WTC11 (cell line): ENCODE measurements around the gene VWA3A. TPM values are rescaled to one million over a fixed set of nuclear protein-coding genes. Genes with fewer than 3 reads are reported as not detected.

Experiments used
- ATAC-seq: fragments of 200-7000 bp; cut with Tn5 transposase; 2 replicates; pipeline ENCODE4 v1.10.0; 2021; ENCODE audit warnings: mild to moderate bottlenecking, moderate library complexity
- CTCF ChIA-PET: fragments of 300-600 bp; sonication (Branson Sonifier 250); formaldehyde crosslinking; loops from one replicate; lab custom pipeline; 2021; ENCODE audit warnings: antibody characterized with exemption; lab: Charles Lee
- POLR2A ChIA-PET: fragments of 350-600 bp; sonication (Branson Sonifier 250); formaldehyde crosslinking; loops from one replicate; lab custom pipeline; 2021; ENCODE audit warnings: antibody characterized with exemption; lab: Charles Lee
- DNase-seq: peaks from one replicate; pipeline ENCODE4 v3.0.0; 2021; ENCODE audit warnings: low spot score
- H3K27ac Mint-ChIP-seq: 2 replicates; pipeline ENCODE4 v1.8.0; 2021; ENCODE audit warnings: mixed read lengths
- H3K27me3 Mint-ChIP-seq: 2 replicates; pipeline ENCODE4 v1.8.0; 2021; ENCODE audit warnings: low read depth, mild to moderate bottlenecking, moderate library complexity, mixed read lengths
- H3K36me3 Mint-ChIP-seq: 2 replicates; pipeline ENCODE4 v1.8.0; 2021; ENCODE audit warnings: mixed read lengths
- H3K4me1 Mint-ChIP-seq: 2 replicates; pipeline ENCODE4 v1.8.0; 2022; ENCODE audit warnings: mixed read lengths
- H3K4me3 Mint-ChIP-seq: 2 replicates; pipeline ENCODE4 v1.8.0; 2021; ENCODE audit warnings: mild to moderate bottlenecking, moderate library complexity, mixed read lengths
- H3K9me3 Mint-ChIP-seq: 2 replicates; pipeline ENCODE4 v1.8.0; 2021; ENCODE audit warnings: mixed read lengths
- ARID4B ChIP-seq: sonication (generic); formaldehyde crosslinking; IDR thresholded peaks from 2 replicates; pipeline ENCODE4 v1.8.0; 2023; ENCODE audit warnings: missing genetic modification reagents, mild to moderate bottlenecking, borderline replicate concordance
- ATF2 ChIP-seq: sonication (generic); formaldehyde crosslinking; IDR thresholded peaks from 2 replicates; pipeline ENCODE4 v1.8.1; 2022; ENCODE audit warnings: low read depth, missing genetic modification reagents, borderline replicate concordance
- CREM ChIP-seq: sonication (generic); formaldehyde crosslinking; IDR thresholded peaks from 2 replicates; pipeline ENCODE4 v1.8.1; 2022; ENCODE audit warnings: mild to moderate bottlenecking, missing genetic modification reagents, moderate library complexity
- CTCF ChIP-seq: fragments of 200-600 bp; IDR thresholded peaks from 2 replicates; pipeline ENCODE4 v1.8.0; 2022; ENCODE audit warnings: antibody characterized with exemption
- E2F1 ChIP-seq: sonication (generic); formaldehyde crosslinking; IDR thresholded peaks from 2 replicates; pipeline ENCODE4 v1.8.0; 2022; ENCODE audit warnings: mild to moderate bottlenecking, missing genetic modification reagents
- NFE2L1 ChIP-seq: sonication (generic); formaldehyde crosslinking; IDR thresholded peaks from 2 replicates; pipeline ENCODE4 v1.8.1; 2023; ENCODE audit warnings: missing genetic modification reagents
- PRDM15 ChIP-seq: sonication (generic); formaldehyde crosslinking; IDR thresholded peaks from 2 replicates; pipeline ENCODE4 v1.8.0; 2022; ENCODE audit warnings: missing genetic modification reagents
- SMAD4 ChIP-seq: sonication (generic); formaldehyde crosslinking; IDR thresholded peaks from 2 replicates; pipeline ENCODE4 v1.8.0; 2022; ENCODE audit warnings: mild to moderate bottlenecking, missing genetic modification reagents
- SOX15 ChIP-seq: fragments of 250-450 bp; sonication (Bioruptor Pico); IDR thresholded peaks from 2 replicates; pipeline ENCODE4 v1.9.0; 2021; ENCODE audit warnings: mild to moderate bottlenecking
- TCF7 ChIP-seq: sonication (generic); formaldehyde crosslinking; IDR thresholded peaks from 2 replicates; pipeline ENCODE4 v1.8.0; 2022; ENCODE audit warnings: mild to moderate bottlenecking, low read depth, missing genetic modification reagents, moderate library complexity
- TEAD1 ChIP-seq: sonication (generic); formaldehyde crosslinking; IDR thresholded peaks from 2 replicates; pipeline ENCODE4 v1.8.0; 2022; ENCODE audit warnings: mild to moderate bottlenecking, missing genetic modification reagents
- ZNF423 ChIP-seq: fragments of 250-450 bp; sonication (Bioruptor Pico); IDR thresholded peaks from 2 replicates; pipeline ENCODE4 v2.1.2; 2022; ENCODE audit warnings: mild to moderate bottlenecking, moderate library complexity
- ZNF532 ChIP-seq: fragments of 250-450 bp; sonication (Bioruptor Pico); IDR thresholded peaks from 2 replicates; pipeline ENCODE4 v1.9.0; 2021; ENCODE audit warnings: mild to moderate bottlenecking, borderline replicate concordance
- total RNA-seq: library from RNA; stranded (reverse); gene quantifications from 3 replicates; pipeline ENCODE4 v1.2.3, GENCODE V29; 2021

The VWA3A gene
- total RNA-seq, 1 experiment from 2014 or later, result 0.11 TPM

GRCh38 chr16:22093996-22094395 lies 1.7 kb downstream of the VWA3A start:
- TF ChIP-seq E2F1 (CRISPR knock-in tag), result no peak
- no peak for TF ChIP-seq TCF7
- TF ChIP-seq ZNF423, result no peak
- no peak for TF ChIP-seq SOX15 (CRISPR knock-in tag)
- no peak for TF ChIP-seq ZNF532 (CRISPR knock-in tag)
- TF ChIP-seq TEAD1 (CRISPR knock-in tag), result no peak
- no peak for TF ChIP-seq SMAD4 (CRISPR knock-in tag)
- no peak for TF ChIP-seq NFE2L1 (CRISPR knock-in tag)
- TF ChIP-seq PRDM15 (CRISPR knock-in tag), result no peak
- TF ChIP-seq ARID4B, result no peak
- TF ChIP-seq CREM (CRISPR knock-in tag), result no peak
- TF ChIP-seq CTCF, result no peak
- no peak for TF ChIP-seq ATF2

More at GRCh38 chr16:22093996-22094395, 1.7 kb downstream of the VWA3A start:
- CTCF ChIA-PET, result interaction anchor here (0.6 to 4.4 kb wide), 6 partner anchors 11 to 94 kb away, joined by 3 to 56 read pairs (median 3); no protein-coding TSS in a partner anchor
- no peaks in the 10 kb centered on the region; the same call in 1 of the 2 replicates for H3K27me3 Mint-ChIP-seq
- DNase-seq, result no peak
- no peaks in the 10 kb centered on the region for H3K36me3 Mint-ChIP-seq
- H3K4me3 Mint-ChIP-seq, result no peak overlapping the region
- POLR2A ChIA-PET, result no interaction called here
- H3K27ac Mint-ChIP-seq, result no peak overlapping the region
- no peaks in the 10 kb centered on the region for H3K9me3 Mint-ChIP-seq
- ATAC-seq, result no peak
- H3K4me1 Mint-ChIP-seq, result peaks cover 19% of the 10 kb centered on the region
